Measurements from ENCODE around the gene NTRK2. TPM values are rescaled to one million over a fixed set of nuclear protein-coding genes. Genes with fewer than 3 reads are reported as not detected.

Gene NTRK2
- total RNA-seq, 4 donors from 2014 or later: 9.5 to 19.5 (median 12.3) TPM

DNA sequence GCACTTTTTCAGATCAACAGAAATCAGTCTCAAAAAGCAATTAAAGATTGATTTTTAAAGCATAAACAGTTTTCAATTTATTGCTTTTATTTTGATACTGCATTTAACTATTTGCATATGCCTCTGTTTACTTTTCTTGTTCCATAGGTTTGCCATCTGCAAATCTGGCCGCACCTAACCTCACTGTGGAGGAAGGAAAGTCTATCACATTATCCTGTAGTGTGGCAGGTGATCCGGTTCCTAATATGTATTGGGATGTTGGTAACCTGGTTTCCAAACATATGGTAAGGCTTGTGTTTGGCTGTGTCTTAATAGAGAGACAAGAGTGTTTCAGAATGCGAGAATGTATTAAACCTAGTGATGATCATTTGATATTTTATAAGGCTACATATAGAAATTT is 53.9 kb downstream of the NTRK2 start:
- H3K27ac ChIP-seq: no peak overlapping the region
- TF ChIP-seq POLR2AphosphoS5 (IDR thresholded peaks at IDR 0.05) (no peak), POLR2A (IDR thresholded peaks at IDR 0.05) (no peak), EP300 (IDR thresholded peaks at IDR 0.05) (no peak)
- TF ChIP-seq, protein P1, sequence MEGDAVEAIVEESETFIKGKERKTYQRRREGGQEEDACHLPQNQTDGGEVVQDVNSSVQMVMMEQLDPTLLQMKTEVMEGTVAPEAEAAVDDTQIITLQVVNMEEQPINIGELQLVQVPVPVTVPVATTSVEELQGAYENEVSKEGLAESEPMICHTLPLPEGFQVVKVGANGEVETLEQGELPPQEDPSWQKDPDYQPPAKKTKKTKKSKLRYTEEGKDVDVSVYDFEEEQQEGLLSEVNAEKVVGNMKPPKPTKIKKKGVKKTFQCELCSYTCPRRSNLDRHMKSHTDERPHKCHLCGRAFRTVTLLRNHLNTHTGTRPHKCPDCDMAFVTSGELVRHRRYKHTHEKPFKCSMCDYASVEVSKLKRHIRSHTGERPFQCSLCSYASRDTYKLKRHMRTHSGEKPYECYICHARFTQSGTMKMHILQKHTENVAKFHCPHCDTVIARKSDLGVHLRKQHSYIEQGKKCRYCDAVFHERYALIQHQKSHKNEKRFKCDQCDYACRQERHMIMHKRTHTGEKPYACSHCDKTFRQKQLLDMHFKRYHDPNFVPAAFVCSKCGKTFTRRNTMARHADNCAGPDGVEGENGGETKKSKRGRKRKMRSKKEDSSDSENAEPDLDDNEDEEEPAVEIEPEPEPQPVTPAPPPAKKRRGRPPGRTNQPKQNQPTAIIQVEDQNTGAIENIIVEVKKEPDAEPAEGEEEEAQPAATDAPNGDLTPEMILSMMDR (IDR thresholded peaks at IDR 0.05): no peak
- H3K27me3 ChIP-seq: no peaks in the 10 kb centered on the region
- H3K4me1 ChIP-seq: peaks cover 2% of the 10 kb centered on the region
- 91% methylated on average over 3 of the region's 3 CpGs for WGBS
- no peaks in the 10 kb centered on the region for H3K36me3 ChIP-seq
- no peak for DNase-seq (ENCODE audit: low spot score in 2 of 2)
- H3K9me3 ChIP-seq: no peaks in the 10 kb centered on the region
- H3K4me3 ChIP-seq: no peak overlapping the region

DNA sequence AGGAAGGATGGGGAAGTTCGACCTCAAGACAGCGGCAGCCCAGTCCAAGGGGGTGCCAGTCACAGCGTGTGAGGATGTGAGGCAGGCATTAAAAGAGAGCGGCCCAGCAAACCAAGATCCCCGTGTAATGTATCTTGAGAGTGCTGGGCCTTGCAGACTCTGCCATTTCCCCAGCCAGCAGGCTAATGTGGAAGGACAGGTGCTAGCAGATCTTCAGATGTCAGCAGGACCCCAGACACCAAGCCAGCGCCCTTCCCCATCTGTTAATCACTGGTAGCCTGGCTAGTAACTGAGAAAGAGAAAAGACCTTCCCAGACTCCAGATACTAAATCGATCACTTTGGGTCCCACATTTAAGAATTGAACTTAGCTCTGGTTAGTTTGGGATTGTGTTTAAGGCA is 62.2 kb downstream of the NTRK2 start:
- Histone ChIP-seq H3K9me3 (no peaks in the 10 kb centered on the region), H3K4me3 (no peak overlapping the region), H3K4me1 (no peaks in the 10 kb centered on the region), H3K36me3 (no peaks in the 10 kb centered on the region), H3K27ac (no peak overlapping the region), H3K27me3 (no peaks in the 10 kb centered on the region)
- no peak for TF ChIP-seq POLR2A (IDR thresholded peaks at IDR 0.05)
- TF ChIP-seq POLR2AphosphoS5 (IDR thresholded peaks at IDR 0.05): no peak
- TF ChIP-seq, protein P1 (IDR thresholded peaks at IDR 0.05): no peak
- no peak for DNase-seq (ENCODE audit: low spot score in 2 of 2)
- 94% methylated on average over 7 of the region's 7 CpGs for WGBS

DNA sequence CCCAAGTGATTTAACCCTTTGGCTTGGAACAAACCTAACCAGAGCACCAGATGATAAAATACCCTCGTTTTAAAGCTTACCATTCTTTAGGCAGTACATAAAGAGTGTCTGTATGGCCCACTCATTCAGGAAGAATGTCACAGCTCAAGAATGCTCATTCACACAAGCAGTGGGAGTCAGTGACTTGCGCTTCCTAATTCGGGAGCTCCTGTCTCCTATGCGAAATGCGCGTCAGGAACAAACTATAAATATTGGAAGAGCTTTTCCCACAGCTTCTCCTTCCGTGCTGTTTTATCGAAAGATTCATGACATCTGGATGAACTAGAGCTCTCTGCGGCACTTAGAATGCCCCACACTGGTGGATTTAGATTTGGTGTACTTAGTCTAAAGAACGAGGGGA is 66.6 kb downstream of the NTRK2 start:
- TF ChIP-seq POLR2AphosphoS5 (IDR thresholded peaks at IDR 0.05) (no peak), POLR2A (IDR thresholded peaks at IDR 0.05) (no peak), EP300 (IDR thresholded peaks at IDR 0.05) (no peak)
- TF ChIP-seq, protein P1 (IDR thresholded peaks at IDR 0.05): no peak
- H3K4me3 ChIP-seq: no peak overlapping the region
- H3K36me3 ChIP-seq: no peaks in the 10 kb centered on the region
- H3K27ac ChIP-seq: no peak overlapping the region
- no peaks in the 10 kb centered on the region for H3K4me1 ChIP-seq
- no peak for DNase-seq (ENCODE audit: low spot score in 2 of 2)
- WGBS: 84% methylated on average over 10 of the region's 10 CpGs
- H3K27me3 ChIP-seq: no peaks in the 10 kb centered on the region
- H3K9me3 ChIP-seq: no peaks in the 10 kb centered on the region

DNA sequence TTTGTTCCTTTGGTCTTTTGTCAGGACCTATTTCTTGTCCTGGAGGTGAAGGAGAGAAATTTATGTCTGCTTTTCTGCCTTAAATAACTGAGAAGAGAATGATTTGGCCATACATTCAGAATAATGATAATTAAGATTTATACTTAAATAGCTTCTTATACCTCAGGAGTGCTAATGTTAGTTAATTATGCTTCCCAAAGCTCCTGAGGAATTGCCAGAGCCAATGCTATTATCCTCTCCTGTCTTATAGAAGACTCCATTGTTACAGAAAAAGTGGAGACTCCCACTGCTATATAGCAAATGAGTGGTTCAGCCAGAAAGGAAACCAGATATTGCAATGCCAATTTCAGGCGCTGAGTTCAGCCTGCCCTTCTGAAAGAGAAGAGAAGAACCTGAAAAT is 67.0 kb downstream of the NTRK2 start:
- Histone ChIP-seq H3K9me3 (no peaks in the 10 kb centered on the region), H3K4me3 (no peak overlapping the region), H3K27me3 (no peaks in the 10 kb centered on the region), H3K27ac (no peak overlapping the region), H3K36me3 (no peaks in the 10 kb centered on the region), H3K4me1 (no peaks in the 10 kb centered on the region)
- WGBS: 77% methylated on average over 1 of the region's 1 CpG
- no peak for DNase-seq (ENCODE audit: low spot score in 2 of 2)
- no peak for TF ChIP-seq POLR2A (IDR thresholded peaks at IDR 0.05)
- TF ChIP-seq POLR2AphosphoS5 (IDR thresholded peaks at IDR 0.05): no peak
- TF ChIP-seq EP300 (IDR thresholded peaks at IDR 0.05): no peak
- TF ChIP-seq, protein P1 (IDR thresholded peaks at IDR 0.05): no peak

DNA sequence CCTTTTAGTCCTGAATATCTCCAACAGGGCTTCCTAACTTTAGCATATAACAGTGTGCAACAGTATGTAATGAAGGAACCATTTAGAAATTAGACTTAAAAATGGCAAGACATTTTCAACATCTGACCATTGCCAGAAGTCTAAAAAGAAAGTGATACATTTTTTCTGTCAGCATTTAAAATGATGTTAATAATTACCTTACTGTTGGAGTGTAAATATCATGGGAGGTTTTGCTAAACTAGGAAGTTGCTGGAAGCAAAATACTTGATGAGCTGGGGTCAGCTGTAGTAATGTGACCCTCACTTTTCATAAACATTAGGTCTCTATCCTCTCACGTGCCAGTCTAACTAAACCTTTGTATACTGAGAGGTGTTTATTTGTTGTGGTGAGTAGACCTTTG is 68.8 kb downstream of the NTRK2 start:
- H3K4me1 ChIP-seq: no peaks in the 10 kb centered on the region
- no peaks in the 10 kb centered on the region for H3K27me3 ChIP-seq
- H3K4me3 ChIP-seq: no peak overlapping the region
- H3K9me3 ChIP-seq: no peaks in the 10 kb centered on the region
- WGBS: 82% methylated on average over 1 of the region's 1 CpG
- no peak overlapping the region for H3K27ac ChIP-seq
- no peaks in the 10 kb centered on the region for H3K36me3 ChIP-seq
- no peak for TF ChIP-seq POLR2AphosphoS5 (IDR thresholded peaks at IDR 0.05)
- no peak for TF ChIP-seq EP300 (IDR thresholded peaks at IDR 0.05)
- TF ChIP-seq, protein P1 (IDR thresholded peaks at IDR 0.05): no peak
- TF ChIP-seq POLR2A (IDR thresholded peaks at IDR 0.05): no peak
- DNase-seq (ENCODE audit: low spot score in 2 of 2): no peak

All from suprapubic skin (tissue), 4 donors.